GM13977 (cell line): ENCODE results near the gene AGAP1.

ENCODE experiments used
- DNase-seq: peaks from one replicate; pipeline ENCODE4 v3.0.0; 2012; ENCODE audit warnings: low spot score
- in situ Hi-C: fragments of 300-500 bp; cut with MboI; formaldehyde crosslinking; loops from one replicate; pipeline ENCODE4 v1.12.0; 2022; ENCODE audit warnings: low sequenced_read_pairs, low pct_unique_long_range_greater_than_20kb, mixed read lengths, inconsistent platforms; ENCODE audit not compliant: unreplicated experiment
- TF ChIP-seq, protein P1 (sequence below): IDR thresholded peaks from 2 replicates; pipeline ENCODE4 v1.5.1; 2012; ENCODE audit warnings: mild to moderate bottlenecking, control low read depth; ENCODE audit not compliant: insufficient read depth; ENCODE audit errors: extremely low read depth, missing control alignments

The AGAP1 gene

DNA sequence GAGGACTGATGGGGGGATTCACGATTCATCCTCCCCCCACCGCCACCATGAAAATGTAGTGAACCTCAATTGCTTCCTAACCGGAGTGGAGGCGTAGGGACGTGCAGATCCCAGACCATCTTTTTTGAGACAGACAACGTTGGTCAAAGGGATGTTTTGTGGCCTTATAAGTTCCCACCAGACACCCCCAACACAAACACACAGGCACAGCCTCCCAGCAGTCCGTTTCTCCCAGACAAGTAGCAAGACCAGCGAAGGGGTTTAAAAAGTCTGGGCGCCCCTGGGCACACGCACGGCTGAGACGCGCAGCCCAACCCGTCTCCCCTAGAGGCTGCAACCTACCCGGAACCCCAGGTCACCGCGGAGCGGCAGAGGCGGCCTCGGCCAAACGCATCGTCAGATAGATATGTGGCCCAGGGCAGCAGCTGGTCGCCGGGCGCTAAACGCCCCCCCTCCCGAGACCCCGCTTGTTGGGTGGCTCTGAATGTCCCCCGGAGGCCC is 673.0 kb downstream of the AGAP1 start:
- TF ChIP-seq, protein P1, sequence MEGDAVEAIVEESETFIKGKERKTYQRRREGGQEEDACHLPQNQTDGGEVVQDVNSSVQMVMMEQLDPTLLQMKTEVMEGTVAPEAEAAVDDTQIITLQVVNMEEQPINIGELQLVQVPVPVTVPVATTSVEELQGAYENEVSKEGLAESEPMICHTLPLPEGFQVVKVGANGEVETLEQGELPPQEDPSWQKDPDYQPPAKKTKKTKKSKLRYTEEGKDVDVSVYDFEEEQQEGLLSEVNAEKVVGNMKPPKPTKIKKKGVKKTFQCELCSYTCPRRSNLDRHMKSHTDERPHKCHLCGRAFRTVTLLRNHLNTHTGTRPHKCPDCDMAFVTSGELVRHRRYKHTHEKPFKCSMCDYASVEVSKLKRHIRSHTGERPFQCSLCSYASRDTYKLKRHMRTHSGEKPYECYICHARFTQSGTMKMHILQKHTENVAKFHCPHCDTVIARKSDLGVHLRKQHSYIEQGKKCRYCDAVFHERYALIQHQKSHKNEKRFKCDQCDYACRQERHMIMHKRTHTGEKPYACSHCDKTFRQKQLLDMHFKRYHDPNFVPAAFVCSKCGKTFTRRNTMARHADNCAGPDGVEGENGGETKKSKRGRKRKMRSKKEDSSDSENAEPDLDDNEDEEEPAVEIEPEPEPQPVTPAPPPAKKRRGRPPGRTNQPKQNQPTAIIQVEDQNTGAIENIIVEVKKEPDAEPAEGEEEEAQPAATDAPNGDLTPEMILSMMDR: no peak
- in situ Hi-C loops: no loop called here
- DNase-seq: peak; percentile 28

DNA sequence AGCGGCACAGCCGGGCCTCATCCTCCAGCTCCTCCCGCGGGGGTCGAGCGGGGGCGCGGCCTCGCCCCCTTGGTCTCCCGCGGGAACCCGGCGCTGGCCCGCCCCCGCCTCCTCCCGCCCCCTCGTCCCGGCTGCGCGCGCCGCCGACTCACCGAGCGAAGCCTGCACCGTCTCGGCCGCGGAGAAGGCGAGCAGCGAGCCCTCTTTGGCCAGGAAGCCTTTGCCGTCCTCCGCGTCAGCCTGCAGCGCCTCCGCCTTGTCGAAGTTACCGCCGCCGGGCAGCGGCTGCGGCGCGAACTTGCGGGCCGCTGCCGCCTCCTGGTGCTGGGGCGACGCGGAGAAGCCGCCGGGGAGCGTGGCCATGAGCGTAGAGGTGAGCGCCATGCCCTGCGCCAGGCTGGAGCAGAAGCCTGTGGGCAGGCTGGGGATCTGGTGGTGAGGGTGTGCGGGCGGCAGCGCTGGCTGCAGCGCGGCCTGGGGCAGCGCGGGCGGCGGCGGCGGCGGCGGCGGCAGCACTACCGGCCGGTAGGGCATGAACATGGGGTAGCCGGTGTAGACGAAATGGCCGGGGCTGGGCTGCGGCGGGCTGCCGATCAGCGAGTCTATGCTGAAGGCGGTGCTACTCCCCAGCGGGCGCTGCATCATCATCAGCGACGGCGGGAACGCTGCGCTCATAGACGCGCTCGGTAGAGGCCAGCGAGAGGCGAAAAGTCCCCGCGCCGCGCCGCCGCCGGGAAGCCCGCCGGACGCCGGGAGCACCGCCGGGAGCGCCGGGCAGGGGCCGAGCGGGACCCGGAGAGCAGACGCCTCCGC is 673.7 kb downstream of the AGAP1 start:
- in situ Hi-C loops: no loop called here
- DNase-seq: peak; percentile 43
- TF ChIP-seq, protein P1: no peak

DNA sequence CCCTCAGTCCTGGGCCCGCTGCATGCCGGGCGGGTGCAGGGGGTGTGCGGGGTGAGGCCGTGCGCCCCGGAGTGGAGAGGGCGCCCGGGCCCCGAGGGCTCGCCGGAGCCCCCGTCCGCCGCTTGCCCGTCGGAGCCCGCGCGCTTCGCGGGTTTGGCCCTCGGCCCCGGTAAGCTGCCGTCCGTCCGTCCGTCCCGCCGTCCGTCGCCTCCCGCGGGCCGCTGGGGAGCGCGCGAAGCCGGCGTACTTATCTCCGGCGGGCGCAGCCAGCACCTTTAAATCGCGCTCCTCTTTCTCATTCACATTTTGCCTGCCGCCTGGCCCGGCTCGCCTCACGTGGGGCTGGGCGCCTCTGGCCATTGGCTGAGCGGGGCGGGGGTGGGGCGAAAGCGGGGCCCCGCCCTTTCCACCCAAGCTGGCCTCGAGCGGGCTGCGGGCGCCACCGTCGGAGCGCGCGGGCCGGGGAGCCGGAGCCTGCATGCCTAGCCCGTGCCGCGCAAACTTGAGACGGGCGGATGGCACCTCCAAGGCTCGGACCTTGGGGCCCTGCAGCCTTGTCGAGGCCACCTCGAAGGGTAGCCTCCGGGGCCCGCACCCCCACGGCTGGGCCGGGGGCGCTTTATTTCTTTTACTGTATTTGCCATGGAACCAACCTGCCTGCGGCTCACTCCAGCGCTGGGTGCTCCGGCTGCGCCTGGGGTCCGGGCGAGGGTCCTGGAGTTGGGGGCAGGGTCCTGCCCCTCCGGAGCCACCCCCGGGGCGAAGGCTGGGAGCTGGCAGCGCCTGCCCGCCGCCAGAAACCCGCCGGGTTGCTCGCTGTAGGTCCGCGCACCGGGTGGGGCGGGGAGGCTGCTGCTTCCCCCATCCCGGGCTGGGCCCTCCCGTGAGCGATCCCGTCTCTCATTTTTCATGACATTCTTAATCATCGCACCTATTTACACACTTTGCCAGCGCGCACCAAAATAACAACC is 674.6 kb downstream of the AGAP1 start, which contains the start of gene GBX2:
Gene GBX2, minus strand, starts transcription at position 277 of the 971 bp plus-strand sequence. CDS start 415 bp downstream, outside the sequence.
- in situ Hi-C loops: no loop called here
- TF ChIP-seq, protein P1: no peak
- DNase-seq: peak; percentile 46

GRCh38 chr2:236169151-236169721 is 675.4 kb downstream of the AGAP1 start:
- TF ChIP-seq, protein P1: no peak
- DNase-seq: peak; percentile 36
- in situ Hi-C loops: no loop called here

- in situ Hi-C loops: no loop called here
Measured at GRCh38 chr2:236169741-236170589, 676.1 kb downstream of the AGAP1 start.

More at GRCh38 chr2:236169741-236170589, 676.1 kb downstream of the AGAP1 start:
- peak; percentile 38 for DNase-seq
- TF ChIP-seq, protein P1: no peak
